ENCODE data around the gene ASTE1.

DNA sequence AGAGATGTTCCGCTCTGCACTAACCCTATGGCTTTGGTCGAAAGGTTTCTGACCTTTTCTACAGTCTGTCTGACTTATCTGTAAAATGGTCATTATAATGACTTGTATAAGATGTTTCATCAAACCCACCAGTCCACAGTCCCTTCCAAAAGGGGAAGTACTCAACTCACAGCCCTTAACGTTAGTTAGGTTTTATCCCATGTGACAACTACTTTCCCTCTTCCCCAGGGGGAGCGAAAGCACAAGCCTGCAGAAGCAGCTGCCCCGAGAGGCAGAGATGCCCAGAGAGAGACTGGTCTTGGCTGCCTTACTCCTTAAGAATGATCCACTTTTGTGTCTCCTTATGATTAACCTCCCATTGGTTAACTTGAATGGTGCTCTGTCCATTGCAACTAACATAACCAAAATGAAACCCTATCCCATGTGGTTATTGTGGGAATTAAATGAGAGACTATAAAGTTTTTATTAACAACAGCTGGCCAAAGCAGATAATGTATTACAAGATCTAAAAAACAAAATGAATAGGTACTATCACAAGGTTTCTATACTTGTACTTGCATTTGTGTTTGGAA, 6.4 kb downstream of the ASTE1 start:
- TF ChIP-seq POLR2A (IDR thresholded peaks at IDR 0.05), result no peak
- TF ChIP-seq, protein P1, sequence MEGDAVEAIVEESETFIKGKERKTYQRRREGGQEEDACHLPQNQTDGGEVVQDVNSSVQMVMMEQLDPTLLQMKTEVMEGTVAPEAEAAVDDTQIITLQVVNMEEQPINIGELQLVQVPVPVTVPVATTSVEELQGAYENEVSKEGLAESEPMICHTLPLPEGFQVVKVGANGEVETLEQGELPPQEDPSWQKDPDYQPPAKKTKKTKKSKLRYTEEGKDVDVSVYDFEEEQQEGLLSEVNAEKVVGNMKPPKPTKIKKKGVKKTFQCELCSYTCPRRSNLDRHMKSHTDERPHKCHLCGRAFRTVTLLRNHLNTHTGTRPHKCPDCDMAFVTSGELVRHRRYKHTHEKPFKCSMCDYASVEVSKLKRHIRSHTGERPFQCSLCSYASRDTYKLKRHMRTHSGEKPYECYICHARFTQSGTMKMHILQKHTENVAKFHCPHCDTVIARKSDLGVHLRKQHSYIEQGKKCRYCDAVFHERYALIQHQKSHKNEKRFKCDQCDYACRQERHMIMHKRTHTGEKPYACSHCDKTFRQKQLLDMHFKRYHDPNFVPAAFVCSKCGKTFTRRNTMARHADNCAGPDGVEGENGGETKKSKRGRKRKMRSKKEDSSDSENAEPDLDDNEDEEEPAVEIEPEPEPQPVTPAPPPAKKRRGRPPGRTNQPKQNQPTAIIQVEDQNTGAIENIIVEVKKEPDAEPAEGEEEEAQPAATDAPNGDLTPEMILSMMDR (IDR thresholded peaks at IDR 0.05), result no peak

All from uterus (tissue), 2 donors.